A549 (cell line): Measurements from ENCODE around the gene PFDN1.

Source experiments
- CTCF ChIP-seq: fragments of >200 bp; sonication (Bioruptor Twin); formaldehyde crosslinking; IDR thresholded peaks from 3 replicates; pipeline ENCODE4 v1.5.1; 2016
- KDM1A ChIP-seq: fragments of 200-600 bp; sonication (generic); IDR thresholded peaks from 2 replicates; pipeline ENCODE4 v1.6.1; 2016; ENCODE audit warnings: low read depth, mild to moderate bottlenecking
- NR3C1 ChIP-seq: fragments of >200 bp; sonication (Bioruptor Twin); formaldehyde crosslinking; IDR thresholded peaks from 3 replicates; pipeline ENCODE4 v1.6.1; 2017
- ZC3H11A ChIP-seq: fragments of 450-650 bp; IDR thresholded peaks from 2 replicates; pipeline ENCODE4 v1.6.1; 2014; ENCODE audit warnings: antibody characterized with exemption, mild to moderate bottlenecking
- ZNF302 ChIP-seq: fragments of 250-450 bp; sonication (Bioruptor Pico); IDR thresholded peaks from 2 replicates; pipeline ENCODE4 v1.9.0; 2021; ENCODE audit warnings: inconsistent platforms, mild to moderate bottlenecking, moderate library complexity

DNA sequence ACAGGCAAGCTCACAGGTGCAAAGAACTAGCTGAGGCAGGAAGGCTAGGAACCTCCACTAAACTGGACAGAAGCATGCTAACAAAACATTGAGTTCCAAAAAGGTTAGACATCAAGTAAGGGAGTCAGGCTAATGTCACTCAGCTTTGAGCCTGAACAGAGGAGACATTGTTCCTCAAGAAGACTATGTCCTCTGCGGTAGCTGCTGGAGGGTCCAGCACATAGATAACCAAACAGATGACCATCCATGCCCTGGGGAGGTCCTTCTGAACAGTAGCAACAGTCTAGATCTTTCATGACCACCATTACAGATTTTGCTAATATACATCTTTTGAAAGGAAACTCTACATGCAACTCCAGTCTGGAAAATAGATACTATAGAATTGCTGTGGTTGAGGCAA is 70.2 kb downstream of the PFDN1 start:
- no peak for TF ChIP-seq CTCF
- no peak for TF ChIP-seq KDM1A
- no peak for TF ChIP-seq NR3C1
- TF ChIP-seq ZC3H11A: no peak
- TF ChIP-seq ZNF302 (CRISPR knock-in tag): no peak
